H1 (cell line): ENCODE results near the gene HLA-DQA1. TPM values are rescaled to one million over a fixed set of nuclear protein-coding genes. Genes with fewer than 3 reads are reported as not detected.

Experiments used
- CTCF ChIA-PET: fragments of 300-600 bp; sonication (Branson Sonifier 250); formaldehyde crosslinking; loops from one replicate; lab custom pipeline; 2021; ENCODE audit not compliant: partially characterized antibody; lab: Charles Lee
- POLR2A ChIA-PET: fragments of 300-600 bp; sonication (Branson Sonifier 250); formaldehyde crosslinking; loops from one replicate; lab custom pipeline; 2021; ENCODE audit warnings: inconsistent platforms; ENCODE audit not compliant: partially characterized antibody; lab: Charles Lee
- DNase-seq, 2 experiments: peaks; one replicate each; pipeline versions ENCODE4 v3.0.0 to v3.0.0-alpha.2; 2010 to 2022; ENCODE audit warnings: low spot score in 2 of 2, low read depth in 1 of 2, mixed read lengths in 1 of 2
- FAIRE-seq: peaks from 2 replicates; lab custom pipeline; 2011; peaks lifted over from hg19 to GRCh38; lab: Jason Lieb, UNC
- H2AFZ ChIP-seq: 2 replicates; pipeline ENCODE4 v1.8.1; 2012; ENCODE audit warnings: low read length, inconsistent platforms
- H2AK5ac ChIP-seq: 2 replicates; pipeline ENCODE4 v1.6.1; 2013; ENCODE audit warnings: low read depth, low read length
- H2BK120ac ChIP-seq: replicated peaks from 2 replicates; pipeline ENCODE3; 2013; ENCODE audit warnings: low read depth, low read length, inconsistent platforms
- H2BK12ac ChIP-seq: 2 replicates; pipeline ENCODE4 v1.6.1; 2013; ENCODE audit warnings: low read depth, low read length
- H2BK15ac ChIP-seq: 2 replicates; pipeline ENCODE4 v1.6.1; 2013; ENCODE audit warnings: low read length
- H2BK20ac ChIP-seq: 2 replicates; pipeline ENCODE4 v1.6.1; 2013; ENCODE audit warnings: low read length
- H2BK5ac ChIP-seq: 2 replicates; pipeline ENCODE4 v1.6.1; 2013; ENCODE audit warnings: low read depth, low read length
- H3K14ac ChIP-seq: 2 replicates; pipeline ENCODE4 v1.6.1; 2013; ENCODE audit warnings: inconsistent platforms; ENCODE audit not compliant: insufficient read length
- H3K18ac ChIP-seq: 2 replicates; pipeline ENCODE4 v1.6.1; 2013; ENCODE audit warnings: low read length; ENCODE audit errors: extremely low read depth
- H3K23ac ChIP-seq: 2 replicates; pipeline ENCODE4 v1.6.1; 2013; ENCODE audit warnings: inconsistent platforms; ENCODE audit not compliant: insufficient read length
- H3K23me2 ChIP-seq: 2 replicates; pipeline ENCODE4 v1.6.1; 2013; ENCODE audit warnings: low read depth, low read length
- H3K27ac ChIP-seq: 2 replicates; pipeline ENCODE4 v1.6.1; 2011; ENCODE audit warnings: low read depth, low read length, inconsistent platforms
- H3K27me3 ChIP-seq, 4 experiments: replicated peaks in 1 of 4; 1 replicate in 1 of 4; 2 replicates in 3 of 4; pipeline versions ENCODE4 v1.6.1 to v1.8.1; 2011 to 2013; ENCODE audit warnings: low read length in 3 of 4, mild to moderate bottlenecking in 3 of 4, inconsistent platforms in 2 of 4, mixed read lengths in 2 of 4, moderate library complexity in 1 of 4; ENCODE audit not compliant: control insufficient read depth in 3 of 4, insufficient read depth in 3 of 4; ENCODE audit errors: extremely low read depth in 1 of 4
- H3K36me3 ChIP-seq, 4 experiments: 2 replicates each; pipeline versions ENCODE4 v1.6.1 to v1.8.1; 2011 to 2013; ENCODE audit warnings: mild to moderate bottlenecking in 4 of 4, low read length in 3 of 4, moderate library complexity in 2 of 4, control low read depth in 1 of 4, inconsistent platforms in 1 of 4; ENCODE audit not compliant: insufficient read depth in 4 of 4, control insufficient read depth in 2 of 4
- H3K4ac ChIP-seq: replicated peaks from 2 replicates; pipeline ENCODE3; 2013; ENCODE audit warnings: low read length, low read depth, mixed read lengths, inconsistent platforms; ENCODE audit not compliant: insufficient read length
- H3K4me1 ChIP-seq, 4 experiments: replicated peaks in 1 of 4; 1 replicate in 1 of 4; 2 replicates in 3 of 4; pipeline versions ENCODE4 v1.6.1 to v1.8.1; 2011 to 2013; ENCODE audit warnings: low read length in 3 of 4, inconsistent platforms in 2 of 4, mixed read lengths in 1 of 4; ENCODE audit not compliant: insufficient read depth in 4 of 4, control insufficient read depth in 3 of 4
- H3K4me2 ChIP-seq, 2 experiments: 2 replicates each; pipeline versions ENCODE4 v1.6.1 to v1.8.1; 2011 to 2013; ENCODE audit warnings: low read depth in 2 of 2, low read length in 2 of 2, control low read depth in 1 of 2, inconsistent platforms in 1 of 2, mild to moderate bottlenecking in 1 of 2; ENCODE audit not compliant: insufficient read depth in 1 of 2
- H3K4me3 ChIP-seq, 4 experiments: fragments of 200-600, 300-600 bp in 1 of 4; sonication (generic), shearing (Covaris generic), sonication (Bioruptor Twin) in 1 of 4; 2 replicates each; pipeline versions ENCODE4 v1.5.1 to v1.8.1; 2011 to 2016; ENCODE audit warnings: low read length in 4 of 4, low read depth in 3 of 4, control low read depth in 2 of 4, inconsistent platforms in 2 of 4, mild to moderate bottlenecking in 2 of 4, mixed read lengths in 1 of 4, moderate library complexity in 1 of 4; ENCODE audit not compliant: insufficient read depth in 2 of 4; ENCODE audit errors: extremely low read depth in 1 of 4
- H3K56ac ChIP-seq: replicated peaks from 2 replicates; pipeline ENCODE3; 2013; ENCODE audit warnings: low read depth, mild to moderate bottlenecking, mixed read lengths, low read length, inconsistent platforms; ENCODE audit not compliant: insufficient read length
- H3K79me1 ChIP-seq: 2 replicates; pipeline ENCODE4 v1.6.1; 2013; ENCODE audit warnings: low read depth, low read length, control low read depth
- H3K79me2 ChIP-seq, 2 experiments: 2 replicates each; pipeline versions ENCODE4 v1.6.1 to v1.8.1; 2012 to 2013; ENCODE audit warnings: low read length in 2 of 2, mild to moderate bottlenecking in 2 of 2, inconsistent platforms in 1 of 2; ENCODE audit not compliant: insufficient read depth in 2 of 2, control insufficient read depth in 1 of 2
- H3K9ac ChIP-seq, 4 experiments: replicated peaks in 1 of 4; 1 replicate in 1 of 4; 2 replicates in 3 of 4; pipeline versions ENCODE4 v1.6.1 to v1.8.1; 2011 to 2013; ENCODE audit warnings: low read depth in 3 of 4, low read length in 3 of 4, control low read depth in 2 of 4, mild to moderate bottlenecking in 2 of 4, moderate library complexity in 2 of 4, inconsistent platforms in 1 of 4; ENCODE audit errors: extremely low read depth in 1 of 4
- H3K9me3 ChIP-seq, 2 experiments: 2 replicates each; pipeline versions ENCODE4 v1.6.1 to v1.8.1; 2012 to 2013; ENCODE audit warnings: mild to moderate bottlenecking in 2 of 2, moderate library complexity in 2 of 2, control low read depth in 1 of 2, inconsistent platforms in 1 of 2, low read depth in 1 of 2, low read length in 1 of 2, mixed read lengths in 1 of 2; ENCODE audit not compliant: insufficient read depth in 2 of 2
- H4K20me1 ChIP-seq, 2 experiments: replicated peaks in 1 of 2; 2 replicates each; pipeline versions ENCODE3 to v1.8.1; 2011 to 2013; ENCODE audit warnings: inconsistent platforms in 2 of 2, low read length in 2 of 2, mild to moderate bottlenecking in 1 of 2; ENCODE audit not compliant: insufficient read depth in 2 of 2, control insufficient read depth in 1 of 2
- H4K5ac ChIP-seq: 2 replicates; pipeline ENCODE4 v1.6.1; 2013; ENCODE audit warnings: low read length, low read depth, mixed read lengths, inconsistent platforms; ENCODE audit not compliant: insufficient read length
- H4K8ac ChIP-seq: 2 replicates; pipeline ENCODE4 v1.8.0; 2013; ENCODE audit warnings: mild to moderate bottlenecking, moderate library complexity, low read length, inconsistent platforms; ENCODE audit not compliant: insufficient read depth; ENCODE audit errors: extremely low read depth
- H4K91ac ChIP-seq: replicated peaks from 2 replicates; pipeline ENCODE3; 2013; ENCODE audit warnings: low read length, mixed read lengths, inconsistent platforms; ENCODE audit not compliant: insufficient read length
- ATF2 ChIP-seq: IDR thresholded peaks from 2 replicates; pipeline ENCODE4 v1.6.1; 2012; ENCODE audit warnings: low read length, inconsistent platforms
- BACH1 ChIP-seq: IDR thresholded peaks from 2 replicates; pipeline ENCODE4 v1.6.1; 2012; ENCODE audit warnings: low read length, improper control_type of control experiment
- BCL11A ChIP-seq, 2 experiments: IDR thresholded peaks; one replicate each; pipeline ENCODE4 v1.6.1; 2011; ENCODE audit warnings: low read depth in 2 of 2, low read length in 2 of 2, mild to moderate bottlenecking in 2 of 2
- BRCA1 ChIP-seq: IDR thresholded peaks from 2 replicates; pipeline ENCODE4 v1.6.1; 2012; ENCODE audit warnings: low read depth, low read length, improper control_type of control experiment
- CHD1 ChIP-seq: IDR thresholded peaks from 2 replicates; pipeline ENCODE4 v1.6.1; 2012; ENCODE audit warnings: low read depth, low read length, improper control_type of control experiment
- KDM1A ChIP-seq: fragments of 200-600, 300-600 bp; sonication (generic); IDR thresholded peaks from 2 replicates; pipeline ENCODE4 v1.7.1; 2016; ENCODE audit warnings: mild to moderate bottlenecking, low read length, borderline replicate concordance
- NRF1 ChIP-seq: IDR thresholded peaks from 2 replicates; pipeline ENCODE4 v1.6.1; 2011; ENCODE audit warnings: mild to moderate bottlenecking, low read depth, low read length, improper control_type of control experiment
- PHF8 ChIP-seq: fragments of 200-600 bp; sonication (generic); conservative IDR thresholded peaks from 2 replicates; pipeline ENCODE4 v1.7.1; 2012; ENCODE audit warnings: low read depth, mild to moderate bottlenecking, inconsistent platforms, low read length, moderate library complexity
- POU5F1 ChIP-seq: IDR thresholded peaks from 2 replicates; pipeline ENCODE4 v1.6.1; 2011; ENCODE audit warnings: low read depth, mild to moderate bottlenecking, low read length, moderate library complexity
- RFX5 ChIP-seq: IDR thresholded peaks from 2 replicates; pipeline ENCODE4 v1.6.1; 2011; ENCODE audit warnings: low read depth, low read length, improper control_type of control experiment, borderline replicate concordance
- SIN3A ChIP-seq, 2 experiments: IDR thresholded peaks in 1 of 2; conservative IDR thresholded peaks in 1 of 2; 2 replicates each; pipeline ENCODE4 v1.6.1; 2011 to 2012; ENCODE audit warnings: low read length in 2 of 2, improper control_type of control experiment in 1 of 2, low read depth in 1 of 2, mild to moderate bottlenecking in 1 of 2
- SRF ChIP-seq: IDR thresholded peaks from 2 replicates; pipeline ENCODE4 v1.6.1; 2011; ENCODE audit warnings: mild to moderate bottlenecking, low read depth, low read length, moderate library complexity
- TBP ChIP-seq: IDR thresholded peaks from 2 replicates; pipeline ENCODE4 v1.6.1; 2011; ENCODE audit warnings: low read depth, low read length, improper control_type of control experiment
- WGBS, 2 experiments: shearing (Covaris generic) in 1 of 2; methylation state at CpG; one replicate each; pipeline versions ENCODE4 v1.1.6 to v1.1.7; 2013 to 2015; ENCODE audit warnings: low lambda C conversion rate in 2 of 2, mixed read lengths in 2 of 2, inconsistent platforms in 1 of 2, low coverage in 1 of 2, missing lambda C conversion rate in 1 of 2; ENCODE audit not compliant: insufficient replicate concordance in 2 of 2, insufficient coverage in 1 of 2, insufficient read length in 1 of 2; ENCODE audit errors: extremely low coverage in 1 of 2, missing lambda C conversion rate in 1 of 2; 5-methylcytosine and 5-hydroxymethylcytosine counted together
- polyA plus RNA-seq, 7 experiments: library from polyadenylated mRNA; depleted of rRNA in 3 of 7; stranded (reverse) in 5 of 7; unstranded in 2 of 7; fragments of >200 nt in 5 of 7; fragments of 200-250 nt in 2 of 7; gene quantifications; 1 replicate in 5 of 7; 2 replicates in 1 of 7; 4 replicates in 1 of 7; pipeline versions ENCODE4 v1.2.1 to v1.2.3, GENCODE V29; 2011 to 2013; ENCODE audit warnings: missing spikeins in 2 of 7, mixed read lengths in 2 of 7
- total RNA-seq: library from RNA; stranded (reverse); fragmentation: NEBNext Ultra II Directional; extraction: Animal tissue kit (Norgen Biotek cat#: 25700); gene quantifications from 2 replicates; pipeline ENCODE4 v1.2.1, GENCODE V29; 2021

Gene HLA-DQA1
- total and polyA plus RNA-seq, 2 of the 8 experiments (the other 6 are each of a cell fraction or from before 2014, with no cell fraction given), result 0.12 TPM; not detected in 1

- DNase-seq, result no peak
- H2BK120ac ChIP-seq, result no peak overlapping the region
- no peak overlapping the region for H3K9ac ChIP-seq
- H3K36me3 ChIP-seq, result no peaks in the 10 kb centered on the region
- WGBS, 2 experiments, result 48% methylated on average over 2 of the region's 2 CpGs; no CpG with 5 or more reads in 1 of the 2 experiments
- H3K27ac ChIP-seq, result no peak overlapping the region
- H3K27me3 ChIP-seq, result no peaks in the 10 kb centered on the region
- no peaks in the 10 kb centered on the region for H3K79me1 ChIP-seq
- H2AFZ ChIP-seq, result no peak overlapping the region
- H3K14ac ChIP-seq, result no peak overlapping the region
- no peaks in the 10 kb centered on the region for H4K20me1 ChIP-seq
- TF ChIP-seq SIN3A (conservative IDR thresholded peaks at IDR 0.05 in 1 of 2, IDR thresholded peaks at IDR 0.05 in 1 of 2; ENCODE audit: low read depth in 1 of 2, low read length in 2 of 2) (no peak), RFX5 (no peak), BACH1 (no peak), BRCA1 (no peak), NRF1 (no peak), POU5F1 (no peak), SRF (no peak), KDM1A (no peak), TBP (no peak), BCL11A (IDR thresholded peaks at IDR 0.05; ENCODE audit: low read depth in 2 of 2, low read length in 2 of 2) (no peak), ATF2 (no peak), CHD1 (no peak), PHF8 (no peak)
- TF ChIP-seq, all 59 proteins: peak for 0
- H3K79me2 ChIP-seq, result no peaks in the 10 kb centered on the region
- H3K9me3 ChIP-seq, result no peaks in the 10 kb centered on the region
- H2BK5ac ChIP-seq, result no peak overlapping the region
- no peak overlapping the region for H2BK20ac ChIP-seq
- no peak for FAIRE-seq
- no peak overlapping the region for H3K4me3 ChIP-seq
- no peak overlapping the region for H3K56ac ChIP-seq
- ChIA-PET POLR2A (no interaction called here), CTCF (no interaction called here)
- H2BK15ac ChIP-seq, result no peak overlapping the region
- H3K4me2 ChIP-seq, result no peak overlapping the region
- no peak overlapping the region for H4K5ac ChIP-seq
- H3K18ac ChIP-seq, result no peak overlapping the region
- H3K23me2 ChIP-seq, result no peaks in the 10 kb centered on the region
- H3K4ac ChIP-seq, result no peak overlapping the region
- no peak overlapping the region for H3K23ac ChIP-seq
- H2AK5ac ChIP-seq, result no peak overlapping the region
- no peak overlapping the region for H4K8ac ChIP-seq
- no peaks in the 10 kb centered on the region for H3K4me1 ChIP-seq
- H4K91ac ChIP-seq, result no peak overlapping the region
- H2BK12ac ChIP-seq, result no peak overlapping the region
Observed at GRCh38 chr6:32655203-32655710, 18.1 kb downstream of the HLA-DQA1 start.
